Pons (tissue), 1 donor: ENCODE results near the gene BTBD19.
A peak's percentile ranks its signal among the peaks of the same experiment; 100 is the strongest.
"Not testable (repeated sequence)": the region's sequence is repeated elsewhere in the genome, so short reads cannot be mapped to it uniquely, and the experiment has no call there.

Experiments used
- DNase-seq: peaks from one replicate; pipeline ENCODE4 v3.0.0-alpha.2; 2016; ENCODE audit warnings: low spot score

BTBD19 gene

DNA sequence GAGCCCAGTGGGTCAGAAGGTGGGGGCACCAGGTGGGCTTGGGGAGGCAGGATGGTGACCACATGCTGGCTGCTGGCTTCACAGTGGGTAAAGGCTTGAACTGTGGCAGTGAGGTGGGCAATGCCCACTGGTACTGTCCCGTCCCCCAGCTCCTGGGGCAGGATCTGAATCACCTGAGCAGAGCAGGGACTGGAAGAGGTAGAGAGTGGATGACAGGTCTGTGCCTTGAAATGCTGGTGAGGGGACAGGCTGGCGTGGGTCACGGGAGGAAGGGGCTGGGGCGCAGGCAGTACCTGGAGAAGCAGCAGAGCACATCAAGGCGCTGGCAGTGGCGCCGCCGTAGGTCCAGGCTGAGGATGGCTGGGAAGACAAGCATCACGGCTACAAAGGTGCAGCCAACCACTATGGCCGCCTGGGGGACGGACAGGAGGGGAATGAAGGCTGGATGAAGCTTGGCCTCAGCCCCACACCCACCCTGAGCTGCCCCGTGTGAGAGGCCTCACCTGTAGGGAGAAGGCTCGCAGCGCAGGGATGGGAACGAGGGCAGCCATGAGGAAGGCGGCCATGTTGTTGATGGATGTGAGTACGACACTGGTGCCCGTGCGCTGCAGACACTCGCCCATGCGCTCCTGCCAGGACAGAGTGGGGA is 19.8 kb downstream of the BTBD19 start:
- no peak for DNase-seq

DNA sequence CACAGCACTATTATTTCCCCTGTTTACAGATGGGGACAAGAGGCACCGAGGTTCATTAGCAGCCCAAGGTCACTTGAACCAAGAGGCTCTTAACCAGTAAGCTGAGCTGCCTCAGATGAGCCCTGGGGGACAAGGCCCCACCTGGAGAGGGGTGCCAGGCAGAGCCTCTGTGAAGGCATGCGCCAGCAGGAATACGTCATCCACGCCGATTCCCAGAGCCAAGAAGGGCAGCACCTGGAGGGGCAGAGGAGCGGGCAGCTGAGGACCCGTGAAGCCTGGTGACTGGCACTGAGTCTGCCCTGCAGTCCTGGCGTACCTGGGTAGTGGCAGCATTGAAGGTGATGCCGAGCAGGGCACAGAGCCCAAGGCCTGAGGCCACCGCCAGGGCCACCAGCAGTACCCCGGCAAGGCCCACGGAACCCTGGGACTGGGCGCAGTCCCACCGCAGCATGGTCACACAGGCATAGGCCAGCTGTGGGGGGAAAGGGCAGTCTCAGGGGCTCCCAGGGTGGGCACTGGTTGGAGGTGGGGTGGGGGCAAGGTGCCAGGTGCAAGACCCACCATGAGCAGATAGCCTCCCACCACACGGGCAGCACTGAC is 20.6 kb downstream of the BTBD19 start:
- no peak for DNase-seq

GRCh38 chr1:44829506-44830384 is 21.4 kb downstream of the BTBD19 start:
- no peak for DNase-seq

- DNase-seq, result no peak
These were observed 22.6 kb downstream of the BTBD19 start for GRCh38 chr1:44830900-44831304.

DNA sequence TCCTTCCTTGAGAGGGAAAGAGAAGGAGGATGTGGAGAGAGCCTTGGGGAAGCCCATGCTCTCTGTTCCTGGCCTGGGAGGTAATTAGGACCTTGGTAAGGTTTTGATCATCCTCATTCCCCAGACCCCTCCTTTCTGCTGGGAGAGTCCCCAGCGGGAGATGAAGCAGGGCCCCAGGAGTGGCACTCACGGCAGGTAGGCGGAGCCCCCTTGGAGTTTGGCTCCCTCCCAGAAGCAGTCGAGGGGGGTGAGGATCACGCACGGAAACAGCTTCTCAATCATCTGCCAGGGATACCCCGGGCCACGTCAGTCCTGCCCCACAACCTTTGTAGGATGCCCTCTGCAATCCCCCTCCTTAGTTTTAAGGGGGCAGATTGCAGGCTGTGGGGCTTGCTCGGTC is 23.2 kb downstream of the BTBD19 start:
- no peak for DNase-seq

- no peak for DNase-seq
These were observed 23.9 kb downstream of the BTBD19 start for GRCh38 chr1:44832056-44832705.

- DNase-seq, result no peak
These were observed 26.0 kb downstream of the BTBD19 start for GRCh38 chr1:44834328-44834727.

GRCh38 chr1:44835738-44836675 is 27.7 kb downstream of the BTBD19 start:
- DNase-seq, result peak; percentile 82

DNA sequence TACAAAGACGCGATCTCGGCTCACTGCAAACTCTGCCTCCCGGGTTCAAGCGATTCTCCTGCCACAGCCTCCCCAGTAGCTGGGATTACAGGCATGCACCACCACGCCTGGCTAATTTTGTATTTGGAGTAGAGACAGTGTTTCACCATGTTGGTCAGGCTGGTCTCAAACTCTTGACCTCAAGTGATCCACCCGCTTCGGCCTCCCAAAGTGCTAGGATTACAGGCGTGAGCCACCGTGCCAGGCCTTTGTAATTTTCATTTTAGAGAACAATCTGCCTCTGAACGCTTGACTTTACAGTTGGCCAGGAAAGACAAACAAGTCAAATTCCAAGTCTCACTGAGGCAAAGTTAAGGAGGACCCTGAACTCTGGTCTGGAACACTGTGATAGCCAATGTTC is 30.0 kb downstream of the BTBD19 start:
- not testable (repeated sequence) for DNase-seq

GRCh38 chr1:44839576-44839975 is 31.3 kb downstream of the BTBD19 start:
- no peak for DNase-seq

GRCh38 chr1:44842486-44842861 is 34.2 kb downstream of the BTBD19 start:
- DNase-seq, result no peak

DNA sequence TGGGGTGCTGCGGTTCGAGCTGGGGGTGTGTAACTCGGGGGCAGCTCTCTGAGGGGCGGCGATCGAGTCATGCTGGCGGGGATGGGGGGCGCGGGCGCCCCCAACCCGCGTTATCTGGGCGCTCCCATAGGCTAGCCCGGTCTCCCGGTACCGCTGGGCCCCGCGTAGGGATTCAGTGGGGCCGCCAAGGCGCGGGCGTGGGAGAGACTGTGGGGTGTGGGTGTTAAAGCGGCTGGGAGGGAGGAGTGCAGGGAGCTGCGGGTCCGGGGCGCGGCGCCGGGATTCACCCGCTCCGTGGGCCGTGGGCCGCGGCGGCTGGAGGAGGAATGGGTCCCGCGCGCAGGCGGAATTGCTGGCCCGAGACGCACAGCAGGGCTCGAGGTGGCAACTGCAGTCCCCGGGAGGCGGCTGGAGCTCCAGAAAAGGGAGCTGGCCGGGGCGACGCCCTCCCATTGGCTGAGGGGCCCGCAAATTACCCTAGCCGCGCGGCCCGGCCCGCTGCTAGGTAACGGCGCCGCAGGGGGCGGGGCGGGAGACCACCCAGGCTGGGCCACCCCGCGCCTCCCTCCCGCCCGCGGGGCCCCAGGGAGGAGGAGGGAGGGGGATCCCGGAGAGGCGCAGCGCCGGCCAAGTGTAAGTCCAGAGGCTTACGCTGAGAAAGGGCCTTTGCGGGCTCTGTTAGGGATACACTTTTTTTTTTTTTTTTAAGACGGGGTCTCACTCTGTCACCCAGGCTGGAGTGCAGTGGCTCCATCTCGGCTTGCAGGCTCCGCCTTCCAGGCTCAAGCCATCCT is 34.7 kb downstream of the BTBD19 start, which contains the start of gene PTCH2:
PTCH2 (minus strand) TSS at position 392 of the 794 bp plus-strand sequence; CDS start at position 71, 321 bp downstream.
- DNase-seq, result peak; percentile 22

GRCh38 chr1:44846985-44847384 is 38.7 kb downstream of the BTBD19 start:
- DNase-seq, result no peak

DNA sequence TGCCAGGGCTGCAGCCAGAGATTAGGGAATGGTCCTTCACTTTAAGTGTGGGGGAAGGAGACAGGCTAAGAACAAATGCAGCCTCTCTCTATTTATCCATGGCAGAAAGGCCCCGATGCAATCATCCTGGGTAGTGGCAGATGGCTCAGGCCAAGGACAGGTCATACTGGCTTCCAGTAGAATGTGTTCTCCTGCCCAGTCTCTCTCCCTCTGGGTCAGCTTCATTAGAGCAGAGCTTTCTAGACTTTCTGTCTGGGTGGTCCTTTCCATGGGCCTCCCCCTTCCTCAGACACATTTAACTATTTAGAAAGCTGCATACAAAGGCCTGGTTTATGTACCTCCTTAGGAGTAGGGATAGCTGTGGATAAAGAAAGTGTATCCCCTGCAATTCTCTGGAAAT is 39.5 kb downstream of the BTBD19 start:
- DNase-seq, result no peak

GRCh38 chr1:44848456-44849181 is 40.3 kb downstream of the BTBD19 start:
- peak; percentile 81 for DNase-seq

- DNase-seq, result no peak
These were observed 41.3 kb downstream of the BTBD19 start for GRCh38 chr1:44849575-44850132.

GRCh38 chr1:44851308-44851707 is 43.0 kb downstream of the BTBD19 start:
- no peak for DNase-seq

DNA sequence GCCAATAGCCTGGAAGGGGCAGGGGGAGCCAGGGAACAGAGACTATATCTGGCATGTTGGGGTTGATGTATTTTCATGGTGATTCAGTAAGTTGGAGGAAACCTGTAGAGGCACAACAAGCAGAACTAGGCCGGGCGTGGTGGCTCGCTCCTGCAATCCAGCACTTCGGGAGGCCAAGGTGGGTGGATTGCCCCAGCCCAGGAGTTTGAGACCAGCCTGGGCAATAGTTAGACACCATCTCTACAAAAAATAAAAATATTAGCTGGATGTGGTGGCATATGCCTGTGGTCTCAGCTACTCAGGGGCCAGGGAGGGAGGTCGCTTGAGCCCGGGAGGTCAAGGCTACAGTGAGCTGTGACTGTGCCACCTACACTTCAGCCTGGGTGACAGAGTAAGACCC is 44.9 kb downstream of the BTBD19 start:
- no peak for DNase-seq

GRCh38 chr1:44854970-44855369 is 46.6 kb downstream of the BTBD19 start:
- peak; percentile 48 for DNase-seq
